ENCODE measurements around the gene FBXL3. TPM values are rescaled to one million over a fixed set of nuclear protein-coding genes. Genes with fewer than 3 reads are reported as not detected.
A peak's percentile ranks its signal among the peaks of the same experiment; 100 is the strongest.
"Not testable (repeated sequence)": the region's sequence is repeated elsewhere in the genome, so short reads cannot be mapped to it uniquely, and the experiment has no call there.

The FBXL3 gene
- total RNA-seq, 4 donors from 2014 or later: 76.9 to 118 (median 80.5) TPM

GRCh38 chr13:76967031-76967430 lies 59.9 kb downstream of the FBXL3 start:
- H3K27ac ChIP-seq (replicated peaks in 1 of 4): no peak overlapping the region
- H3K4me1 ChIP-seq: peaks cover 0 to 14% (median 9%) of the 10 kb centered on the region in 4 donors
- no peak for DNase-seq (ENCODE audit: extremely low spot score)
- no peaks in the 10 kb centered on the region for H3K9me3 ChIP-seq
- H3K36me3 ChIP-seq: no peaks in the 10 kb centered on the region
- TF ChIP-seq CTCF (IDR thresholded peaks at IDR 0.05) (no peak), EP300 (IDR thresholded peaks at IDR 0.05) (no peak), POLR2A (IDR thresholded peaks at IDR 0.05; ENCODE audit: low read depth) (no peak), POLR2AphosphoS5 (IDR thresholded peaks at IDR 0.05) (no peak)
- intact Hi-C loops (cut with DNase I): no loop called here
- H3K27me3 ChIP-seq: no peaks in the 10 kb centered on the region
- H3K4me3 ChIP-seq: no peak overlapping the region
- WGBS: 92% methylated on average over 6 of the region's 6 CpGs

- no peak overlapping the region for H3K4me3 ChIP-seq
- no peaks in the 10 kb centered on the region for H3K36me3 ChIP-seq
- H3K9me3 ChIP-seq: peaks cover 0 to 1% (median 0%) of the 10 kb centered on the region in 4 donors
- peaks cover 0 to 14% (median 9%) of the 10 kb centered on the region in 4 donors for H3K4me1 ChIP-seq
- intact Hi-C loops (cut with DNase I): no loop called here
- WGBS: 37% methylated on average over 6 of the region's 6 CpGs
- H3K27me3 ChIP-seq: no peaks in the 10 kb centered on the region
- DNase-seq (ENCODE audit: extremely low spot score): no peak
- no peak overlapping the region for H3K27ac ChIP-seq (replicated peaks in 1 of 4)
- TF ChIP-seq POLR2AphosphoS5 (IDR thresholded peaks at IDR 0.05) (peak in 1 of 2 donors; percentile 9), CTCF (IDR thresholded peaks at IDR 0.05) (no peak)
These were observed 61.1 kb downstream of the FBXL3 start for GRCh38 chr13:76965759-76966421.

- H3K4me3 ChIP-seq; intact Hi-C loops (cut with DNase I); DNase-seq (ENCODE audit: extremely low spot score); H3K27me3 ChIP-seq; H3K9me3 ChIP-seq; H3K4me1 ChIP-seq; H3K27ac ChIP-seq (replicated peaks in 1 of 4); H3K36me3 ChIP-seq: not testable (repeated sequence)
These were observed 67.2 kb downstream of the FBXL3 start for GRCh38 chr13:76959734-76960133.

- Histone ChIP-seq H3K27me3 (no peaks in the 10 kb centered on the region), H3K4me1 (no peaks in the 10 kb centered on the region), H3K36me3 (no peaks in the 10 kb centered on the region), H3K9me3 (peaks cover 0 to 9% (median 4%) of the 10 kb centered on the region in 4 donors), H3K27ac (replicated peaks in 1 of 4) (no peak overlapping the region), H3K4me3 (no peak overlapping the region)
- TF ChIP-seq CTCF (IDR thresholded peaks at IDR 0.05) (no peak), POLR2AphosphoS5 (IDR thresholded peaks at IDR 0.05) (no peak), POLR2A (IDR thresholded peaks at IDR 0.05; ENCODE audit: low read depth) (no peak), EP300 (IDR thresholded peaks at IDR 0.05) (no peak)
- WGBS: 69% methylated on average over 4 of the region's 4 CpGs
- no peak for DNase-seq (ENCODE audit: extremely low spot score)
- intact Hi-C loops (cut with DNase I): no loop called here
These were observed 68.0 kb downstream of the FBXL3 start for GRCh38 chr13:76958841-76959432.

- no peak overlapping the region for H3K4me3 ChIP-seq
- H3K9me3 ChIP-seq: peaks cover 0 to 9% (median 3%) of the 10 kb centered on the region in 4 donors
- DNase-seq (ENCODE audit: extremely low spot score): no peak
- intact Hi-C loops (cut with DNase I): no loop called here
- H3K27ac ChIP-seq (replicated peaks in 1 of 4): no peak overlapping the region
- H3K27me3 ChIP-seq: no peaks in the 10 kb centered on the region
- WGBS: 86% methylated on average over 5 of the region's 5 CpGs
- no peaks in the 10 kb centered on the region for H3K4me1 ChIP-seq
- no peaks in the 10 kb centered on the region for H3K36me3 ChIP-seq
- no peak for TF ChIP-seq POLR2AphosphoS5 (IDR thresholded peaks at IDR 0.05)
- no peak for TF ChIP-seq CTCF (IDR thresholded peaks at IDR 0.05)
- TF ChIP-seq EP300 (IDR thresholded peaks at IDR 0.05): no peak
- no peak for TF ChIP-seq POLR2A (IDR thresholded peaks at IDR 0.05; ENCODE audit: low read depth)
These were observed 71.3 kb downstream of the FBXL3 start for GRCh38 chr13:76955661-76956060.

Other genes starting within 250 kb of the FBXL3 start
- 100 to 1,000 TPM; 112 to 169 (median 148) TPM for gene KCTD12, start 140.8 kb downstream of the FBXL3 start, total RNA-seq
- not detected for gene ACOD1, start 78.6 kb downstream of the FBXL3 start, total RNA-seq
- 10 to 100 TPM; 17.6 to 26.2 (median 19.8) TPM for gene CLN5, start 35.1 kb downstream of the FBXL3 start, total RNA-seq